ENCODE data around the gene ZNF223.

ZNF223 gene

DNA sequence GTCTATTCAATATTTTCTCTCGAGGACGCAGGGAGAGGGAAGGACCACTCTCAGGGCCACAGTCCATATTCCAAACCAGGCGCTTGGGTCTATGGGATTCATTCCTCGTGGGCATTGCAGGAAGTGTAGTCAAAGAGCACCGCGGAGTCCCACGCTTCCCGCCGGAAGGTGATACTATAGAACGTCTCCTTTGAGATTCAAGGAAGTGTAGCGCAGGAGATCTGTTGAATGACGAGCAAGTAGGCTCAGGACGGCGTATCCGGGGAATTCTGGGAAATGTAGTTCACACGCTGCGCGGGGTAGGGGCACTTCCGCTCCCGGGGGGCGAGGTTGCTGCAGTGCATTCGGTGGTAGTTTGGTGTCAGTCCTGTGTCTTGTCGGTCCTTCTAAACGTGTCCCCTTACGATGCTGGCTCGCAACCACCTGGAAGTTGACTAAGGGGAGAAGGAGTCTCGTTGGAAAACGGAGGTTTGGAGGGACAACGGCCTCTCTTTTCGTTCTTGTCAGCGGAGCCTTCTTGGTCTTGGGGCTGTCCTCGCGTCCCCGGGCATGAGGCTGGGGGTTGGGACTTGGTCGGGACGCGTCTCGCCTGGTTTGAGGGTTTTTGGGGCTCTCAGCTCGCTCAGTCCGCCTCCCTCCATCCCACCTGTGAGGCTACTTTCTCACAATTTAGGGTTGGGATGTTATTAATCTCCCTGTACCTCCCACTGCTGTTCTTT, 20.1 kb downstream of the ZNF223 start, which contains the start of gene ZNF284:
Gene ZNF284, plus strand, starts transcription at position 336 of the 719 bp plus-strand sequence. CDS start 4,231 bp downstream, outside the sequence.
- peak; percentile 78 for DNase-seq (ENCODE audit: low read depth)

DNA sequence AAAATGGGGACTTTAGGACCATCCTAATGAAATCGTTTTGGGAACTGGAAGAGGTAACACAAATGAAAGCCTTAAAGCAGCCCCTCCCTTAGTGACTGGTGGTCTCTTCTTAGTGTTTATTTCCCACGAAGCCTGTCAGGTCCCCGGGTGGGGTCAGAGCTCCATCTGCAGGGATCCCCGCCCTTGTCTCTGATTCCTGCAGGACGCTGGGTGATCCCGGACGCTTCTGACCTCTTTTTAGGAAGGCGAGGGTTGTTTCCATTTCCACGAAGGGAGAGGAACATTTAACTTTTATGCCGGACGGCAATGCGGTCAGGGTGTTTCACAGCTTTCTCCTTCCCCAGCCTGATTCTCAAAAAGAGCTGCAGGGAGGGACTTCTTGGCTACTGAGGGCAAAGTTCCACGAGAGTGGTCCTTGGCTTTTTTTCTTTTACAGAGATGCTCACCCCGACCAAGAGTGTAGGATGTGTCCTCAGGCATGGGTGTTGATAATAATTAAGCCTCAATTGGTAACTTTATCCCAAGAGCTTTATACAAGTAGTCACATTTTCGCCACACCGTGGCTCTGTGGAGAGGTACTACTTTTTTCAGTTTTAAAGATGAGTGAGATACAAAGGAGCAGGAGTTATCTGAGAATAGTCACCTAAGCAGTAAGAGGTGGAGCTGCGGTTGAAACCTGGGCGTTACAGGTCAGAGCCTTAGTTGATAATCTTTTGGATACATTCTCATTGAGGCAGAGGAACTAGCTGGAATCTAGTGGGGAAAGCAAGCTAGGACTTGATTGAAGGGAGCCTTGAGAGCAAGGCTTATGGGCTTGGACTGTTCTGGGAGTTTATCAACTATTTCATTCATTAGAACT, 20.9 kb downstream of the ZNF223 start:
- no peak for DNase-seq (ENCODE audit: low read depth)

DNA sequence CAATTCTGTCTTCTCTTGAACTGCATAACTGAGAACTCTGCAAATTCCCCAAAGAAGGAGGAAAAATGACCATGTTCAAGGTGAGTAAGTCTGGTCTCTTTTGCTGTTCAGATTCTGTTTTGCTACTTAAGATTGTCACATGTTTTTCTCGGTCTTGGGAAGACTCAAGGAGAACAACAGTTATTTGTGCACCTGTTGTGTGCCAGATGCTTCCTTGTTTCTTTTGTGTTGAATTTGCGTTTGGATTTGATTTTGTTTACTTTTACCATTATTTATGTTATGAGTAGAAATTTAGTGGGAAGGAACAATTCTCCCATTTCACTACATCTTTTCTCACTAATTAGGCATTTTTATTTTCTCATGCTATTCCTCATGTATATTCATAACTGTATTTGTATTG, 24.5 kb downstream of the ZNF223 start:
- no peak for DNase-seq (ENCODE audit: low read depth)

DNA sequence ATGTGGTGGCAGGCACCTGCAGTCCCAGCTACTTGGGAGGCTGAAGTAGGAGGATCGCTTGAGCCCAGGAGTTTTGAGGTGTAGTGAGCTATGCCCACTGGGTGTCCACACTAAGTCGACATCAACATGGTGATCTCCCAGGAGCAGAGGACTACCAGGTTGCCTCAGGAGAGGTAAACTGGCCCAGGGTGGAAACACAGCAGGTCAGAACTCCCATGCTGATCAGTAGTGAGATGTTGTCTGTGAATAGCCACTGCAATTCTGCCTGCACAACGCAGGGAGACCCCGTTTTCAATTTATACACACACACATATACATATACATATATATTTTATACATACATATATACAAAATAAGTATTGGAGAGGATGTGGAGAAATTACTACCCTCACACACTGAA, 40.3 kb downstream of the ZNF223 start:
- no peak for DNase-seq (ENCODE audit: low read depth)

DNA sequence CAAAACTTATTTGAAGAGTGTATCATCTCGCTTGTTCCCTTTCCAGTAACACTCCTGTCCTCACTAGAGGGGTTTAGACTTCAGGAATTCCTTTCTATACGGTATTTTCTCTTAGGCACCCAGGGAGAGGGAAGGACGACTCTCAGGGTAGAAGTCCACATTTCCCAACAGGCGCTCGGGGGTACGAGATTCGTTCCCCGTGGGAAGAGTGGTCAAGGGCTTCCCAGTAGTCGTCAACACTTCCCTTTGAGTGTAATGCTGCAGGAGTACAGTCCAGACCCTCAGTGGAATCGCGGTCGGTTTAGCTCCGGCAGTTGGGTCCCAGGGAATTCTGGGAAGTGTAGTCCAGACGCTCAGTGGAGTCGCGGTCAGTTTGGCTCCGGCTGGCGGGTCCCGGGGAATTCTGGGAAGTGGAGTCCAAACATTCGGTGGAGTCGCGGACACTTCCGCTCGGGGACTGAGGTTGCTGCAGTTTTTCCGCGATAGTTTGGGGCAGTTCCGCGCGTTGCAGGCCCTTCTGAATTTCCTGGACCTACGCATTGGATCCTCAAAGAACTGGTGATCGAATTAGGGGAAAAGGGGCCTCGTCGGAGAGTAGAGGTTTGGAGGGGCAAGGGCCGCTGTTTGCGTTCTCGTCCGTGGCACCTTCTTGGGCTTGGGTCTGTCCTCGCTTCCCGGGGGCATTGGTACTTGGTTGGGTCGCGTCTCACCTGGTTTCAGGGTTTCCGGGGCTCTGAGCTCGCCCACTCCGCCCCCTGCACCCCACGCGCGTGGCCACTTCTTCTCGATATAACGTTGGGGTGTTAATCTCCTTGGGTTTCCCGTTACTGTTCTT, 42.3 kb downstream of the ZNF223 start, which contains the start of gene ZNF224:
Gene ZNF224, plus strand, starts transcription at position 431 of the 835 bp plus-strand sequence. CDS start 3,513 bp downstream, outside the sequence.
- DNase-seq (ENCODE audit: low read depth), result peak; percentile 66

DNA sequence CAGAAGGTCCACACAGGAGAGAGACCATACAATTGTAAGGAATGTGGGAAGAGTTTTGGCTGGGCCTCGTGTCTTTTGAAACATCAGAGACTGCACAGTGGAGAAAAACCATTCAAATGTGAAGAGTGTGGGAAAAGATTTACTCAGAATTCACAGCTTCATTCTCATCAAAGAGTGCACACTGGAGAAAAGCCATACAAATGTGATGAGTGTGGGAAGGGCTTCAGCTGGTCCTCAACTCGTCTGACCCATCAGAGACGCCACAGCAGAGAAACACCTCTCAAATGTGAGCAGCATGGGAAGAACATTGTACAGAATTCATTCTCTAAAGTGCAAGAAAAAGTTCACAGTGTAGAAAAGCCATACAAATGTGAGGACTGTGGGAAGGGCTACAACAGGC, 55.9 kb downstream of the ZNF223 start:
- no peak for DNase-seq (ENCODE audit: low read depth)

DNA sequence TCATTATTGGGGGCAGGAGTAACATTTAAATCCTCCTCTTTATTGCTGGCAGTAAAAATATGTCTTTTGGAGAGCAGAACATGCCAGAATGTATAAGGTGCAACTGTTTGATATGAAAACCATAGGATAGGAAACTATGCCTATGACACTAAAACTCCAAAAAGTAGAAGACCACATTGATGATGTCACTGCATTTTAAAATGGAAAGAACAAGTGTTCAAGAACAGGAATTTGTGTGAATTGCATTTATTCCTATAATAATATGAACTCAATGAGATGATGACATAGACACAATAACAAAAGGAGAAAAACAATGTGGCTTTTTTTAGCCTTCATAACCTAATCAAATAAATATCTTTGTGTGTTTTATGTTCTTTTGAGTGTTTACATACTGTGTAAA, 57.6 kb downstream of the ZNF223 start:
- DNase-seq (ENCODE audit: low read depth), result no peak

DNA sequence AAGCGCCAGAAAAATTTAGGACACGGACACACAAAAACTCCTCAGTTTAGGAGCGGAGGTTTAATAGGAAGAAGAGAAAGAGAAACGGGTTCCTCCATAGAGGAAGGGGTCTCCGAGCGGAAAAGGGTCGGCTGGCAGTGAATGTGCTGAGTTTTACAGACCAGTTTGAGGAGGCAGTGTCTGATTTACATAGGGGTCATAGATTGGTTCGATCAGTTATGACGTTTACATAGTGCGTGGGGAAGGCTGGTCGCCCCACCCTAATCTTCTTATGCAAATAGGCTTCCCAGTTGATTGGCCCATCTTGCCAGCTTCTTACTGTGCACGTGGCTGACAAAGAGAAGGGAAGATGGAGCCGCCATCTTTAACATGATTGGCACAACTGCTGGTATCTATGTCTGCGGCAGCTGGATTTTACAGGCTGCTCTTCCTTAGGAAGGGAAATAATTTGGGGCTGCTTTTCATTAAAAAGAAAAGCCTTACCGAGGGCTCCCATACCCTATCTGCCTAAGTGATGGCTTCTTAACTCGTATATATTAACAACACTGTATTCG, 60.2 kb downstream of the ZNF223 start:
- no peak for DNase-seq (ENCODE audit: low read depth)

DNA sequence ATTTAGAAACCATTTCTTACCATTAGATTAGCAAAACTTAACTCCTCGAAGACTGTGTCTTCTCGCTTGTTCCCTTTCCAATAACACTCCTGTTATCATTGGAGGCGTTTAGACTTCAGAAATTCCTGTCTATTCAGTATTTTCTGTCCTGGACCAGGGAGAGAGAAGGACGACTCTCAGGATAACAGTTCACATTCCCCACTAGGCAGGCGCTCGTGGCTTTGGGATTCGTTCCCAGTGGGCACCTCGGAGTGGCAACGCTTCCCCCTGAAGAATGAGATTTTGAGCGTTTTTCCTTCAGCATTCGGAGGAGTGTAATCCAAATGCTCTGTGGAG, 60.9 kb downstream of the ZNF223 start:
- DNase-seq (ENCODE audit: low read depth), result no peak

DNA sequence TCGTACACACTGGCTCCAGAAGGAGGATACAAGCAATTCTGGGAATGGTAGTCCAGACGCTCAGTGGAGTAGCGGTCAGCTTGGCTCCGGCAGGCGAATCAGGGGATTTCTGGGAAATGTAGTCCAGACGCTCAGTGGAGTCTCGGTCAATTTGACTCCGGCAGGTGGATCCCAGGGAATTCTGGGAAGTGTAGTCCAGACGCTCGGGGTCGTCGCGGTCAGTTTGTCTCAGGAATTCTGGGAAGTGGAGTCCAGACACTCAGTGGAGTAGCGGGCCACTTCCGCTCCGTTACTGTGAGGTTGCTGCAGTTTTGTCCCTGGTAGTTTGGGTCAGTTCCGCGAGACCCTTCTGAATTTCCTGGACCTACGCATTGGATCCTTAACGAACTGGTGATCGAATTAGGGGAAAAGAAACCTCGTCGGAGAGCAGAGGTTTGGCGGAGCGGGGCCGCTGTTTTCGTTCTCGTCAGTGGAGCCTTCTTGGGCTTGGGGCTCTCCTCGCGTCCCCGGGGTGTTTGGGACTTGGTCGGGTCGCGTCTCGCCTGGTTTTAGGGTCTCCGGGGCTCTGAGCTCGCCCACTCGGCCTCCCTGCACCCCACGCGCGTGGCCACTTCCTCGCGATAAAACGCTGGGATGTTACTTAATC, 61.4 kb downstream of the ZNF223 start, which contains the start of gene ZNF225:
Gene ZNF225, plus strand, starts transcription at position 262 of the 646 bp plus-strand sequence. CDS start 2,429 bp downstream, outside the sequence.
- DNase-seq (ENCODE audit: low read depth), result peak; percentile 63

DNA sequence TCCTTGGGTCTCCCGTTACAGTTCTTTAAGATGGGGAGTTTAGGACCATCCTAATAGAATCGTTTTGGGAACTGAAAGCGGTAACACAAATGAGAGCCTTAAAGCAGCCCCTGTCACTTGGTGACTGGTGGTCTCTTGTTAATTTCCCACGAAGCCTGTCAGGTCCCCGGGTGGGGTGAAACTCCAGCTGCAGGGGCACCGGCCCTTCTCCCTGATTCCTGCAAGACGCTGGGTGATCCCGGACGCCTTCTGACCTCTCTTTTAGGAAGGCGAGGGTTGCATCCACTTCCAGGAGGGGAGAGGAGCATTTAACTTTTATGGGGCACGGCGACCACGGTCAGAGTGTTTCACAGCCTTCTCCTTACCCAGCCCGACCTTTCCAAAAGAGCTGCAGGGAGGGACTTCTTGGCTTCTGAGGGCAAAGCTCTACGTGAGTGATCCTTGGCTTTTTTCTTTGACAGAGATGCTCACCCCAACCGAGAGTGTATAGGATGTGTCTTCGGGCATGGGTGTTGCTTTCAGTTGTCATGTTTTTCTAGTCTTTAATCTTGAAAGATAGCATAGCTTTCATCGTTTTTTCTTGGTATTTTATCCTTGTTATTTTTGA, 62.1 kb downstream of the ZNF223 start:
- DNase-seq (ENCODE audit: low read depth), result no peak
